ENCODE results near the gene LMX1B.

GRCh38 chr9:126641118-126641851 lies 27.6 kb downstream of the LMX1B start:
- TF ChIP-seq CTCF (IDR thresholded peaks at IDR 0.05; ENCODE audit: insufficient read depth, low read length, poor library complexity, severe bottlenecking) (no peak), EZH2phosphoT487 (conservative IDR thresholded peaks at IDR 0.05; ENCODE audit: low read length) (no peak)

All from SU-DHL-6 (cell line).